Measurements from ENCODE around the gene CCDC138.

Gene CCDC138

DNA sequence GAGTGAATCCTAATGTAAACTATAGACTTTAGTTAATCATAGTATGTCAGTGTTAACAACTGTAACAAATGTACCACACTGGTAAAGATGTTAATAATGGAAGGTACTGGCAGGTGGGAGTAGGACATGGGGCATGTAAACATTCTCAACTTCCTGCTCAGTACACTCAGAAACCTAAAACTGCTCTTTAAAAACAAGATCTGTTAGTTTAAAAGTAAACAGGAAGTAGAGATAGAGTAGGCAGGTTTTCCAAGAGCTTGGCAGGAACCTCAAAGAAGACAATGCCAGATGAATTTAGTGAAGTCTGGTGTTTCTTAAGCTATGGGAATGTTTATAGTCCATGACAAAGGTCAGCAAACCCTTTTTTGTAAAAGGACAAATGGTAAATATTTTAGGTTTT lies 46.6 kb downstream of the CCDC138 start:
- Histone ChIP-seq H3K4me3 (IDR thresholded peaks at IDR 0.05; ENCODE audit: insufficient read depth, low read depth, low read length) (no peak overlapping the region), H3K4me1 (ENCODE audit: low read depth, poor library complexity, severe bottlenecking) (no peaks in the 10 kb centered on the region), H4K20me1 (ENCODE audit: insufficient read depth) (no peaks in the 10 kb centered on the region), H3K27ac (no peak overlapping the region), H3K4me2 (no peak overlapping the region), H3K36me3 (ENCODE audit: insufficient read depth) (no peaks in the 10 kb centered on the region), H3K27me3 (ENCODE audit: insufficient read depth, low read depth) (no peaks in the 10 kb centered on the region), H3K79me2 (ENCODE audit: insufficient read depth, low read depth) (no peaks in the 10 kb centered on the region), H3K9ac (no peak overlapping the region), H2AFZ (ENCODE audit: low read depth) (no peak overlapping the region)
- TF ChIP-seq, protein P1, sequence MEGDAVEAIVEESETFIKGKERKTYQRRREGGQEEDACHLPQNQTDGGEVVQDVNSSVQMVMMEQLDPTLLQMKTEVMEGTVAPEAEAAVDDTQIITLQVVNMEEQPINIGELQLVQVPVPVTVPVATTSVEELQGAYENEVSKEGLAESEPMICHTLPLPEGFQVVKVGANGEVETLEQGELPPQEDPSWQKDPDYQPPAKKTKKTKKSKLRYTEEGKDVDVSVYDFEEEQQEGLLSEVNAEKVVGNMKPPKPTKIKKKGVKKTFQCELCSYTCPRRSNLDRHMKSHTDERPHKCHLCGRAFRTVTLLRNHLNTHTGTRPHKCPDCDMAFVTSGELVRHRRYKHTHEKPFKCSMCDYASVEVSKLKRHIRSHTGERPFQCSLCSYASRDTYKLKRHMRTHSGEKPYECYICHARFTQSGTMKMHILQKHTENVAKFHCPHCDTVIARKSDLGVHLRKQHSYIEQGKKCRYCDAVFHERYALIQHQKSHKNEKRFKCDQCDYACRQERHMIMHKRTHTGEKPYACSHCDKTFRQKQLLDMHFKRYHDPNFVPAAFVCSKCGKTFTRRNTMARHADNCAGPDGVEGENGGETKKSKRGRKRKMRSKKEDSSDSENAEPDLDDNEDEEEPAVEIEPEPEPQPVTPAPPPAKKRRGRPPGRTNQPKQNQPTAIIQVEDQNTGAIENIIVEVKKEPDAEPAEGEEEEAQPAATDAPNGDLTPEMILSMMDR (conservative IDR thresholded peaks at IDR 0.05; ENCODE audit: low read depth, low read length): no peak

DNA sequence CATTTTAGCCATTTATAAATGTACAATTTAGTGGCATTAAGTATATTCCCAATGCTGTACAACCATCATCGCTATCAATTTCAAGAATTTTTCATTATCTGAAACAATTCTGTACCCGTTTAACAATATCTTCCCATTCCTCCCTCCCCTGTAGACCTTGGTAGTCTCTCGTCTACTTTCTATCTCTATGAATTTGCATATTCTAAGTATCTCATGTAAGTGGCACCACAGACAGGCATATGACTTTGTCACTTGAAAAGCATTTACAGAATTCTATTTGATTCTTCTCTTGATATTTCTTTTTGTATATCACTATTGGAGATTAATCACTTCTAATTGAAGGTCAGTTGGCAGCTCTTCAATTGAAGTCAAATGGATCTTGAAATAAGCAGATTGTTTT lies 48.0 kb downstream of the CCDC138 start:
- H3K4me1 ChIP-seq (ENCODE audit: low read depth, poor library complexity, severe bottlenecking): no peaks in the 10 kb centered on the region
- H3K27ac ChIP-seq: no peak overlapping the region
- no peaks in the 10 kb centered on the region for H3K27me3 ChIP-seq (ENCODE audit: insufficient read depth, low read depth)
- no peak overlapping the region for H3K4me3 ChIP-seq (IDR thresholded peaks at IDR 0.05; ENCODE audit: insufficient read depth, low read depth, low read length)
- no peaks in the 10 kb centered on the region; the same call in 1 of the 2 replicates for H3K36me3 ChIP-seq (ENCODE audit: insufficient read depth)
- H4K20me1 ChIP-seq (ENCODE audit: insufficient read depth): no peaks in the 10 kb centered on the region
- no peak overlapping the region for H3K4me2 ChIP-seq
- no peaks in the 10 kb centered on the region for H3K79me2 ChIP-seq (ENCODE audit: insufficient read depth, low read depth)
- no peak overlapping the region for H3K9ac ChIP-seq
- H2AFZ ChIP-seq (ENCODE audit: low read depth): no peak overlapping the region
- TF ChIP-seq, protein P1 (conservative IDR thresholded peaks at IDR 0.05; ENCODE audit: low read depth, low read length): no peak

DNA sequence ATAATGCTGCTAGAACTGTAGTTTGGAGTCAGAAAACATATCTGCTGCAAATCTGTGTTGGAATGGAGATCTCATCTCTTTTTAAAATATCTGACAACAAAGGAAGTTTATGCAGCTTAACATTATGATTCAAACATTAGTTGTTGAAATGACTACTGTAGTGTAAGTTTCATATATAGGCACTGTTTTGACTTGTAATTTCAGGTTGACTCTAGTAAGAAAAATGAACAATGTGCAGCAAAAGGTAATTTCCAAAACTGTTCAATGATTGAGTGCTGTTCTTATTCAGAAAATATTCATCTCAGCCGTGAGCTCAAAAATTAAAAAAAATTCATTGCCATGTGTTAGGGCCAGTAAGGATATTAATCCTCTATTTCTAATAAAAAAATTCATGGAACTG lies 48.5 kb downstream of the CCDC138 start:
- H2AFZ ChIP-seq (ENCODE audit: low read depth): no peak overlapping the region
- H3K4me1 ChIP-seq (ENCODE audit: low read depth, poor library complexity, severe bottlenecking): no peaks in the 10 kb centered on the region
- no peak overlapping the region for H3K9ac ChIP-seq
- H3K4me2 ChIP-seq: no peak overlapping the region
- H3K27me3 ChIP-seq (ENCODE audit: insufficient read depth, low read depth): no peaks in the 10 kb centered on the region
- H3K79me2 ChIP-seq (ENCODE audit: insufficient read depth, low read depth): no peaks in the 10 kb centered on the region
- no peaks in the 10 kb centered on the region; the same call in 1 of the 2 replicates for H3K36me3 ChIP-seq (ENCODE audit: insufficient read depth)
- no peak overlapping the region for H3K27ac ChIP-seq
- TF ChIP-seq, protein P1 (conservative IDR thresholded peaks at IDR 0.05; ENCODE audit: low read depth, low read length): no peak
- H4K20me1 ChIP-seq (ENCODE audit: insufficient read depth): no peaks in the 10 kb centered on the region
- no peak overlapping the region for H3K4me3 ChIP-seq (IDR thresholded peaks at IDR 0.05; ENCODE audit: insufficient read depth, low read depth, low read length)

DNA sequence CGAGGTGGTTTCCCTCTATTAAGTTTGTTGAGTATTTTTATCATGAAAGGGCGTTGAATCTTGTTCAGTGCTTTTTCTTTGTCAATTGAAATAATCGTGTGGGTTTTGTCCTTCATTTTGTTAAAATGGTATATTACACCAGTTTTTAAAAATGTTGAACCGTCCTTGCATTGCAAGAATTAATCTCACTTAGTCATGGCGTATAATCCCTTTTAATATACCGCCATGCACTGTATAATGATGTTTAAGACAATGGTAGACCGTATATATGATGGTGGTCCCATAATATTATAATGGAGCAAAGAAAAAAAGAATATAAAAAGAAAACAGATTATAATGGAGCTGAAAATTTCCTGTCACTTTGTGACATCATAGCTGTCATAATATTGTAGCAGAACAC lies 50.6 kb downstream of the CCDC138 start:
- no peak overlapping the region for H2AFZ ChIP-seq (ENCODE audit: low read depth)
- no peak overlapping the region for H3K27ac ChIP-seq
- no peak overlapping the region for H3K9ac ChIP-seq
- TF ChIP-seq, protein P1 (conservative IDR thresholded peaks at IDR 0.05; ENCODE audit: low read depth, low read length): no peak
- no peaks in the 10 kb centered on the region for H3K4me1 ChIP-seq (ENCODE audit: low read depth, poor library complexity, severe bottlenecking)
- no peak overlapping the region for H3K4me3 ChIP-seq (IDR thresholded peaks at IDR 0.05; ENCODE audit: insufficient read depth, low read depth, low read length)
- no peaks in the 10 kb centered on the region for H3K27me3 ChIP-seq (ENCODE audit: insufficient read depth, low read depth)
- H4K20me1 ChIP-seq (ENCODE audit: insufficient read depth): no peaks in the 10 kb centered on the region
- H3K79me2 ChIP-seq (ENCODE audit: insufficient read depth, low read depth): no peaks in the 10 kb centered on the region
- H3K4me2 ChIP-seq: no peak overlapping the region
- peaks cover 6% of the 10 kb centered on the region; the same call in 1 of the 2 replicates for H3K36me3 ChIP-seq (ENCODE audit: insufficient read depth)
